Pancreas (tissue), 10 donors: ENCODE measurements around the gene PRKD1. TPM values are rescaled to one million over a fixed set of nuclear protein-coding genes. Genes with fewer than 3 reads are reported as not detected.
A peak's percentile ranks its signal among the peaks of the same experiment; 100 is the strongest.

Experiments used
- ATAC-seq, 4 donors: fragments of 200-7000 bp; cut with Tn5 transposase; one replicate each; pipeline versions ENCODE4 v1.8.0 to v1.9.1; 2020; ENCODE audit warnings: mild to moderate bottlenecking in 4 of 4, moderate library complexity in 4 of 4
- DNase-seq, 6 donors: peaks; one replicate each; pipeline ENCODE4 v3.0.0-alpha.2; 2020
- FAIRE-seq: peaks from 2 replicates; lab custom pipeline; 2012; peaks lifted over from hg19 to GRCh38; lab: Jason Lieb, UNC
- H3K27ac ChIP-seq, 4 donors: fragments of 200-600 bp; sonication (generic); 1 replicate in 3 of 4; 2 replicates in 1 of 4; pipeline versions ENCODE4 v1.5.0 to v1.8.0; 2020
- H3K27me3 ChIP-seq, 4 donors: fragments of 200-600 bp; one replicate each; pipeline ENCODE4 v1.8.0; 2021
- H3K36me3 ChIP-seq, 3 donors: fragments of 200-600 bp; sonication (generic) in 1 of 3; one replicate each; pipeline versions ENCODE4 v1.5.0 to v1.8.0; 2020 to 2021
- H3K4me1 ChIP-seq, 3 donors: fragments of 200-600 bp; one replicate each; pipeline ENCODE4 v1.8.0; 2021
- H3K4me3 ChIP-seq, 4 donors: fragments of 200-600 bp; sonication (generic) in 2 of 4; one replicate each; pipeline versions ENCODE4 v1.5.0 to v1.8.0; 2020 to 2021
- H3K9me3 ChIP-seq, 4 donors: fragments of 200-600 bp; one replicate each; pipeline ENCODE4 v1.8.0; 2021
- WGBS, 2 donors: extraction: QIAGEN DNeasy Blood & Tissue Kit; methylation state at CpG; one replicate each; pipeline ENCODE4 v1.1.7; 2013; 5-methylcytosine and 5-hydroxymethylcytosine counted together
- intact Hi-C, 3 donors: fragments of 100-400 bp; cut with DNase I; formaldehyde crosslinking; loops; one replicate each; pipeline versions ENCODE4 v1.11.1 to v1.14.2; 2022
- polyA plus RNA-seq, 2 donors: library from polyadenylated mRNA; stranded (reverse); fragments of 200-250 nt; gene quantifications; one replicate each; pipeline ENCODE4 v1.2.3, GENCODE V29; 2013
- total RNA-seq, 6 donors: library from RNA; stranded (reverse); fragmentation: NEBNext Ultra II Directional in 4 of 6; extraction: Animal tissue kit (Norgen Biotek cat#: 25700) in 4 of 6; gene quantifications; one replicate each; pipeline versions ENCODE4 v1.2.1 to v1.2.4, GENCODE V29; 2021 to 2023
- TF ChIP-seq, protein P1 (sequence below), 4 donors: fragments of 200-600 bp; sonication (generic) in 3 of 4; IDR thresholded peaks; one replicate each; pipeline versions ENCODE4 v1.5.0 to v1.8.0; 2021; ENCODE audit warnings: antibody characterized with exemption in 4 of 4
- donor health status: healthy with polysubstance abuse.
- donor health status: DM: no; HTN: no; CAD: no; lungs with moderate emphysema.
- donor health status: DM: no; HTN: no; CAD: no.
- donor health status: control.
- donor health status: control.
- donor health status: Bipolar disorder and iron deficiency.
- donor health status: DM: yes; HTN: yes; CAD: no.
- donor health status: DM: no; HTN: no; CAD: no.
- donor health status: DM: no; HTN: no; CAD: no.
- donor health status: DM: yes; HTN: yes; CAD: no.

The PRKD1 gene
- total and polyA plus RNA-seq, 8 donors: 3.1 to 13.2 (median 4.2) TPM

DNA sequence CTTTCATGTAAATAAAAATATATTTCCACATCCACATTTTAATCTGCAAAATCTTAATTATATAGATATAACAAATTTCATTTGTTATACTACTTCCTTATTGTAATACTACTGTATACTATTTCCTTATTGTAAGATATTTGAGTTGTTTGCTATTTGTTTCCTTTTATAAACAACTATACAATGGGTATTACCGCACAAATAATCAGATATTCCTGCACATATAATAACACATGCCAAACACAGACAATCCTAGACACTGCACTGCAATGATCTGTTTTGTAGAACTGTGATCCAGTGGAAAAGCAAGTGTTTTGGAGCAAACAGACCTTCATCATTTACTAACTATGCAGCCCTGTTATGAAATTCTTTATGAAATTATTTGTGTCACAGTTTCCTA is 30.5 kb downstream of the PRKD1 start:
- H3K4me3 ChIP-seq: no peak overlapping the region
- no peak for DNase-seq
- TF ChIP-seq, protein P1, sequence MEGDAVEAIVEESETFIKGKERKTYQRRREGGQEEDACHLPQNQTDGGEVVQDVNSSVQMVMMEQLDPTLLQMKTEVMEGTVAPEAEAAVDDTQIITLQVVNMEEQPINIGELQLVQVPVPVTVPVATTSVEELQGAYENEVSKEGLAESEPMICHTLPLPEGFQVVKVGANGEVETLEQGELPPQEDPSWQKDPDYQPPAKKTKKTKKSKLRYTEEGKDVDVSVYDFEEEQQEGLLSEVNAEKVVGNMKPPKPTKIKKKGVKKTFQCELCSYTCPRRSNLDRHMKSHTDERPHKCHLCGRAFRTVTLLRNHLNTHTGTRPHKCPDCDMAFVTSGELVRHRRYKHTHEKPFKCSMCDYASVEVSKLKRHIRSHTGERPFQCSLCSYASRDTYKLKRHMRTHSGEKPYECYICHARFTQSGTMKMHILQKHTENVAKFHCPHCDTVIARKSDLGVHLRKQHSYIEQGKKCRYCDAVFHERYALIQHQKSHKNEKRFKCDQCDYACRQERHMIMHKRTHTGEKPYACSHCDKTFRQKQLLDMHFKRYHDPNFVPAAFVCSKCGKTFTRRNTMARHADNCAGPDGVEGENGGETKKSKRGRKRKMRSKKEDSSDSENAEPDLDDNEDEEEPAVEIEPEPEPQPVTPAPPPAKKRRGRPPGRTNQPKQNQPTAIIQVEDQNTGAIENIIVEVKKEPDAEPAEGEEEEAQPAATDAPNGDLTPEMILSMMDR (IDR thresholded peaks at IDR 0.05): no peak
- H3K27me3 ChIP-seq: no peaks in the 10 kb centered on the region
- intact Hi-C loops: no loop called here
- ATAC-seq: no peak
- no peaks in the 10 kb centered on the region for H3K36me3 ChIP-seq
- WGBS, 2 donors: 75 to 96% methylated on average over 1 of the region's 1 CpG
- no peak overlapping the region for H3K27ac ChIP-seq
- no peaks in the 10 kb centered on the region for H3K9me3 ChIP-seq
- peaks cover 6 to 20% (median 6%) of the 10 kb centered on the region in 3 donors for H3K4me1 ChIP-seq
- FAIRE-seq: no peak

GRCh38 chr14:29896354-29896821 is 31.3 kb downstream of the PRKD1 start:
- no peaks in the 10 kb centered on the region for H3K27me3 ChIP-seq
- H3K4me1 ChIP-seq: peaks cover 6 to 20% (median 6%) of the 10 kb centered on the region in 3 donors
- DNase-seq: no peak
- FAIRE-seq: no peak
- intact Hi-C loops: no loop called here
- H3K36me3 ChIP-seq: no peaks in the 10 kb centered on the region
- TF ChIP-seq, protein P1 (IDR thresholded peaks at IDR 0.05): no peak
- no peak overlapping the region for H3K4me3 ChIP-seq
- no peaks in the 10 kb centered on the region for H3K9me3 ChIP-seq
- ATAC-seq: peak; percentile 67 to 86 (median 84)
- 26 to 29% methylated on average over 4 of the region's 4 CpGs for WGBS, 2 donors
- H3K27ac ChIP-seq: no peak overlapping the region

DNA sequence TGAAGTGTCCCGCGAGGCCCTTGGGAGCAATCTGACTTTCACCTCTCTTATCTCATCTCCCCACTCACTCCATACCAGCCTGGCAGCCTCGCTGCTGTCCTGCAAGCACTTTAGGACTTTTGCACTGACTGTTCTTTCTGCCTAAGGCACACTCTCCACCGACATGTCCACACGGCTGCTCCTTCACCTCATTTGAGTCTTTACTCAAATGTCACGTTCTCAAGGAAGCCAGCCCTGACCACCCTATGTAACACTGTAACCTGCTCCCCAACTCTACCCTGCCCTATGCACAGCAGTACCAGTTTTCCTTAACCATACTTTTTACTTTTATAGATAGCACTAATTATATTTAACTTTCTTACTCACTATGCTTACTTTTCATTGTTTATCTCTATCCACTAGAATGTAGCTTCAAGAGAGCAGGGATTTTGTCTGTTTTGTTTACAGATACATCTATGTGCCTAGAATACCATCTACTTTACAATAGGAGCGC is 32.0 kb downstream of the PRKD1 start:
- 35 to 45% methylated on average over 7 of the region's 7 CpGs for WGBS, 2 donors
- Histone ChIP-seq H3K27ac (no peak overlapping the region), H3K9me3 (no peaks in the 10 kb centered on the region), H3K36me3 (no peaks in the 10 kb centered on the region), H3K27me3 (no peaks in the 10 kb centered on the region), H3K4me3 (no peak overlapping the region), H3K4me1 (peaks cover 6 to 20% (median 6%) of the 10 kb centered on the region in 3 donors)
- TF ChIP-seq, protein P1 (IDR thresholded peaks at IDR 0.05): no peak
- ATAC-seq: peak; percentile 29 to 58 (median 42)
- intact Hi-C loops: no loop called here
- no peak for FAIRE-seq
- DNase-seq: no peak

GRCh38 chr14:29893989-29894388 is 33.7 kb downstream of the PRKD1 start:
- 97 to 98% methylated on average over 3 of the region's 3 CpGs for WGBS, 2 donors
- Histone ChIP-seq H3K27me3 (no peaks in the 10 kb centered on the region), H3K27ac (no peak overlapping the region), H3K4me3 (no peak overlapping the region), H3K9me3 (no peaks in the 10 kb centered on the region), H3K36me3 (no peaks in the 10 kb centered on the region), H3K4me1 (peaks cover 6 to 20% (median 6%) of the 10 kb centered on the region in 3 donors)
- TF ChIP-seq, protein P1 (IDR thresholded peaks at IDR 0.05): no peak
- ATAC-seq (no peak), FAIRE-seq (no peak), DNase-seq (no peak)
- intact Hi-C loops: no loop called here

DNA sequence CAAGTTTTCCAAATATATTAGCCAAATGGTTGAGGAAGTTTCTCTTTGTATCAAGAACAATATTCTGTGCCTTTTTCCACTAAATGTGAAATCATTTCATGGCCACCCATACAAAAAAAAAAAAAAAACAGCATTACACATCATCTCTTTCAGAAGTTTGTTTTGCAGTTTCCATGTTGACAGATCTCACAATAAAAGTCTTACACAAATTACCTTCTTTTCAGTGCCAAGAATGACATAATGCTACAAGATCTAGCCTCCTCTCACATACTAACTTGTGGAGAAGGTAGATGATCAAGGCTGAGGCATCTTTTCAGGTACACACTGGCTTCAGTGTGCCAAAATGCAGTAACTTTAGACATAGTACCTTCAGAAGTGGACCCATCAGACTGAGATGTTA is 35.3 kb downstream of the PRKD1 start:
- Histone ChIP-seq H3K27ac (no peak overlapping the region), H3K4me1 (peaks cover 6 to 17% (median 6%) of the 10 kb centered on the region in 3 donors), H3K27me3 (no peaks in the 10 kb centered on the region), H3K4me3 (no peak overlapping the region), H3K9me3 (no peaks in the 10 kb centered on the region), H3K36me3 (no peaks in the 10 kb centered on the region)
- intact Hi-C loops: no loop called here
- ATAC-seq (peak in 3 of 4 donors; percentile 15 to 29 (median 28)), DNase-seq (no peak), FAIRE-seq (no peak)
- TF ChIP-seq, protein P1 (IDR thresholded peaks at IDR 0.05): no peak
